HG03135 (cell line): ENCODE results near the gene EEPD1.
"Not testable (repeated sequence)": the region's sequence is repeated elsewhere in the genome, so short reads cannot be mapped to it uniquely, and the experiment has no call there.

Experiments used
- ATAC-seq: cut with Tn5 transposase; IDR thresholded peaks from one replicate; pipeline ENCODE4 v1.9.1; 2021; ENCODE audit warnings: mild to moderate bottlenecking, moderate library complexity; ENCODE audit not compliant: unreplicated experiment

Gene EEPD1

DNA sequence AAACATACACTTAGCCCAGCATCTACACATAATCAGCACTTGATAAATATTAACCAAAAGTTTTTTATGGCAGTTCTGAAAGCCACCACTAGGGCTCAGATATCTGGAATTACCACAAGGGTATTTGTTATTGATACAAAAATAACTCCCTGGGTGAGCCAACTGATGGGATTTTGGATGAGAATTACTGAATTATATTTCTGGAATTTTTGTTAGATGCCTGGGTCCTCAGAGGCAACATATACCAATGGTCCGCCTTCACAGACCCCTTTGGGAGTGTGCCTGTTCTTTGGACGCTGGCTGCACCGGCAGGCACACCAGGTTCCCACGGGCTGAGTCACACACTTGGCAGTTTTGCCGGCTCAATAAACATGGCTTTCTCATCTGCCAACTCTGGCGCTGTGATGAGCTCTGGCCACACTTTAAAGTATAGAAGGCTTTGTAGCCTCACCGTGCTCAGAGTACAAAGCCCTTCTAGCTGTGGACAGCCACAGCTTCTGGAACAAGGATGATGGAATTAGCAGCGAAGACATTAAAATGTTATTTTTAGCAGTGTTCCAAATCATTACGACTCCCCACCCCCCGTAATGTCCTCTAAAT lies 24.5 kb upstream of the EEPD1 start:
- ATAC-seq = no peak

DNA sequence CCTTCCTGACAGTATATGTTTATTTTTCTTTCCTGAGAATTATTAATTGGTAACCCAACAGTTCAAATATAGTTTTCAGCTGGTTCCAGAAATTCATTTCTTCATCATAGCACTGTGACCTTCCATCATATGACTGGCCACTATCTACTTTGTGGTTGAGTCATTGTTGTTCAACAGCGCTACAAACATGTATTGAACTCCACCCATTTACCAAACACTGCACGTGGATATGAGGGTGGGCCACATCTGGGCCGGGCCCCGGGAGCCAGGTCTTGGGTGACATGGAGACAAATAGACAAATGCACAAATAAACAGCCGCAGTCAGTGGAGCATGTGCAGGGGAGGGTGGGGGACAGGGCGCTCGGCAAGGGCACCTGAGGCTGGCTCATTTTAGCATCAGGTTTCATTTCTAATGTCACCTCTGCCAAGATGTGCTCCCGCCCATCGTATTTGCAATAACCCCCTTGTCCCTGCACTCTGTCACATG lies 24.0 kb upstream of the EEPD1 start:
- no peak for ATAC-seq

DNA sequence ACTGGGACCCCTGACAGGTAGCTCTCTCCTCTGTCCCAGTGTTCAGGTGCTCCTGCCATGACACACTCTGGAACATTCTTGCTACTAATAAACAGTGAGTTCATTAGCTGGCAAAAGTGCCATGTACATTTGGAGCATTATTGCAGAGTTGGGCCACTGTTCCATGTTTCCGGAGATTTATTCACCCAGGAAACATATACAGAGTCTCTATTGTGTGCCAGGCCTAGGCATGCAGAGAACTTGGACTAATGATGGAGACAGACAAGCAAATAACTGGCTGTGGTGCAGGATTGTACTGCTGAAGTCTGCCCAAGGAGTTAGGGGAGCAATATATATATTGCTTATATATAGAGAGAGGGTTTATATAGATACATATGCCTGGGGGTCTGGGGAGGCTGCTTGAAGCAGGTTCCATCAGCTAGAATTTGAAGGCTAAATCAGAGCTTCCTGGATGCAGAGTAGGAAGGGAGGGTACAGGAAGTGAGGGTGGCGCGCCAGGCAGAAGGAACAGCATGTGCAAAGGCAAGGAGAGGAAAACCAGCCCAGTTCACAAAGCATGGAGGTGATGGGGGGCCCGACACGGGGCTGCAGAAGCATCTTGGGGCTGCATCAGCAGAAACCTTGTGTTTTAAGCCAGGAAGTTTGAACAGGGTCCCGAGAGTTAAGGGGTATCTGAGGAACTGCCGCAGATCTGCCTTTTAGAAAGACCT lies 22.7 kb upstream of the EEPD1 start:
- no peak for ATAC-seq

- no peak for ATAC-seq
Measured at GRCh38 chr7:36131026-36131425, 22.0 kb upstream of the EEPD1 start.

- ATAC-seq = no peak
Measured at GRCh38 chr7:36131499-36131898, 21.6 kb upstream of the EEPD1 start.

- no peak for ATAC-seq
Measured at GRCh38 chr7:36132012-36132411, 21.0 kb upstream of the EEPD1 start.

GRCh38 chr7:36135700-36136099 lies 17.4 kb upstream of the EEPD1 start:
- no peak for ATAC-seq

DNA sequence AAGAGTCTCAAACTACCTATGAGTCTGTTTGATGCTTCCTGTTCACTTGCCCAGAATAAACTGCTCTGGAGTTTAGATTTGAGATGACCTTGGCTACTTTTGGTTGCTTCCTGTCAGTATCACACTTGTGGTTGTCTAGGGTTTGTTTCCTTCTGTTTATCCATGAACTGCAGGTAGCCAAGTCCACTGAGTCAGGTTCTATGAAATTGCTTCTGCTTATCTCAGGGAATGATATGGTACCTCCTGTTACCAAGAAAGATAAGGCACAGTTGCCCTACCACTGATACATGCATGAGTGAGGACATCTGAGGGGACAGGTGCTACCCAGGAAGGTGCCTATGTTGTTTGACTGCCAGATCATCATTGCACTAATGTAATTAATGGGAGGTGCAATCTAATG lies 15.8 kb upstream of the EEPD1 start:
- no peak for ATAC-seq

- no peak for ATAC-seq
Measured at GRCh38 chr7:36137754-36138153, 15.3 kb upstream of the EEPD1 start.

DNA sequence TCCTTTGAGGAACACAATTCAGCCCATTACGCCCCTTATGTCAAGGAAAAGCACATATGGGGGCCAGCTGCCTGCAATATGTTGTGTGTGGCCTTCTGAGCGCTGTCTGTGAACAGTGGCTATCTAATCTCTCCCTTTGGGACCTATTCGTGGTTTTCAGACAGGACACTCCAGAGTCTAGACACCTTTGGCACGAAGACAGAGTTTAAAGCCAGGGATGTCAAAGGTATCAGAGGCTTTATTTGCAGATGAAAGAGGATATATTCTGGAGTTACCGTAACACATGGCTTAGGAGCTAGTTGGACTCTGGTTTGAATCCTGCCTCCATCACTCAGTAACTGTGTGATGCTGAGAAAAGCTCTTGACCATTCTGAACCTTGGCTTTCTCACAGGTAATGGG lies 14.8 kb upstream of the EEPD1 start:
- ATAC-seq = no peak

GRCh38 chr7:36141351-36141750 lies 11.7 kb upstream of the EEPD1 start:
- ATAC-seq = no peak

DNA sequence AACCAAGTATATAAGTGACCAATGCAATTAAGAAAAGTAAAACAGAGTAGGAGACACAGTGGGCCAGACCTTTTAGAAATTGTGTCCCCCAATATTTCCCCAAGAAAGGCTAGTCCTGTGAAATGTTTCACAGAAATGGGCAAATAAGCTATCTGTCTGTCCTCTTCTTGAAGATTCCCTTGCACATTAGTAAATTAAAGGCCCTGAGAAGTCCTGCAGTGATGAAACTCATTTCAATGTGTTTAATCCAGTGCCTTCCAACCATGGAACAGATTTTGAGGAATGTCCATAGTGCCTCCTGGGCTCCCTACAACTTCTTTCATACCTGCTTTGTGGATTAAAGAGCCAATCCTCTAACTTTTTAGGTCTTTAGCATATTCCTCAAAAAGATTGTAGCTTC lies 11.2 kb upstream of the EEPD1 start:
- no peak for ATAC-seq

GRCh38 chr7:36144189-36144588 lies 8.9 kb upstream of the EEPD1 start:
- no peak for ATAC-seq

DNA sequence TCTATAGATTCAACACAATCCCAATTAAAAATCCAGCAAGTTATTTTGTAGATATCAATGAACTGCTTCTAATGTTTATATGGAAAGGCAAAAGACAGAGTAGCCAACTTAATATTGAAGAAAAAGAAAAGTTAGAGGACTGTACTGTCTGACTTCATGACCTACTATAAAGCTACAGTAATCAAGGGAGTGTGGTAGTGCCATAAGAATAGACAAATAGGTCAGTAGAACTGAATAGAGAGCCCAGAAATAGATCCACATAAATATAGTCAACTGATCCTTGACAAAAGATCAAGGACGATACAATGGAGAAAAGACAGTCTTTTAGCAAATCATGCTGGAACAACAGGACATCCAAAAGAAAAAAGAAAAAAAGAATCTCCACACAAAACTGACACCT lies 7.4 kb upstream of the EEPD1 start:
- ATAC-seq = no peak

GRCh38 chr7:36147361-36147760 lies 5.7 kb upstream of the EEPD1 start:
- ATAC-seq = no peak

DNA sequence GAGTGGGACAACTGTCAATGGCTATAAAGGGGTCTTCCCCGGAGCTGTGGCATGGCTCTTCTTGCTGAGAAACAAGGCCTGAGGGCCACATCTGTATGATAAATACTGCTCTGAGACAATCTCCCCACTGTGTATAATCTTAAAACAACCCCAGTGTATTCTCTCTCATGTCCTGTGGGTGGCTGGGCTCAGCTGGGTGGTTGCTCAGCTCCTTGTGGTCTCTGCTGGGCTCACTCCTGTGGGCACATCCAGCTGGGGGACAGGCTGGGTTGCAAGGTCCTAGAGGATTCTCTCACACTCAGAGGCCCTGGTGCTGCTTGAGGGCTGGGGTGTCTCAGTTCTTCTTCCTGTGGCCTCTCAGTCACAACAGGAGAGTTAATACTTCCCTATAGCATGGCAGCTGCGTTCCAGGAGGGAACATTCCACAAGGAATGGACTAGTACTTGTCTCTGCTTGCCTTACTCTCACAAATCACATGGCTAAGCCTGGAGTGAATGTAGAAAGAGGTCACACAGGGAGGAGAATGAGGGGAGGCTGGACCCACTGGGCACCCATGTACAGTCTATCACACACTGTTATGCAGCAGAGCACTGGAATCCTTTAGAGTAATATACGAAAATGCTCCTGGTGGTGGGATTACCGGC lies 4.5 kb upstream of the EEPD1 start:
- ATAC-seq = no peak

- not testable (repeated sequence) for ATAC-seq
Measured at GRCh38 chr7:36149240-36149639, 3.8 kb upstream of the EEPD1 start.

- no peak for ATAC-seq
Measured at GRCh38 chr7:36149694-36150452, 3.2 kb upstream of the EEPD1 start.

- ATAC-seq = no peak
Measured at GRCh38 chr7:36151921-36152755, 916 bp upstream of the EEPD1 start.

DNA sequence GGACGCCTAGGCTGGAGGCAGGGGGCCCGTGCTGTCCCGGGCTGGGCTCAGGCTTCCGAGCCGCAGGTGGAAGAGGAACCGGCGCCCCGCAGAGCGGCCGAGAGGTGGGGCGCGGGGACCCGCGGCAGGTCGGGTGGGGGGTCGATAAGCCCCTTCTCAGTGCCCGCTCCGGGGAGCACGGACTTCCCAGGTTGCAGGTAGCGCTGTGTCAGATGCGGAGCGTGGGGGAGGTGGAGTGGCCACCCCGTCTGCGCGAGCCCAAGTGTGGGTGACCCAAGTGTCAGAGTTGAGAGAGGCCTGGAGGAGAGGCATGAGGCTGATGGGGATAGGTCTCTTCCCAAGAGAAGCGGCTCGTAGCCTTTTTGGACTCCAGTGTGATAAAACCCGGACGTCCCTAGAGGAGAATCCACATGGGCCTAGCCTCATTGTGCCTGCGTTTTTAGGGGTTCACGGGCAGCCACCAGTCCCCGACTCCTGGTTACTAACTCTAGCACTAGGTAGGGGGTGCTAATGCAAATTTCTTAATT lies 580 bp downstream of the EEPD1 start:
- ATAC-seq = peak; percentile 25
